ENCODE measurements around the gene KRTAP10-3. TPM values are rescaled to one million over a fixed set of nuclear protein-coding genes. Genes with fewer than 3 reads are reported as not detected.
A peak's percentile ranks its signal among the peaks of the same experiment; 100 is the strongest.
"Not testable (repeated sequence)": the region's sequence is repeated elsewhere in the genome, so short reads cannot be mapped to it uniquely, and the experiment has no call there.

Gene KRTAP10-3
- total RNA-seq, 1 donor from 2014 or later, result not detected

DNA sequence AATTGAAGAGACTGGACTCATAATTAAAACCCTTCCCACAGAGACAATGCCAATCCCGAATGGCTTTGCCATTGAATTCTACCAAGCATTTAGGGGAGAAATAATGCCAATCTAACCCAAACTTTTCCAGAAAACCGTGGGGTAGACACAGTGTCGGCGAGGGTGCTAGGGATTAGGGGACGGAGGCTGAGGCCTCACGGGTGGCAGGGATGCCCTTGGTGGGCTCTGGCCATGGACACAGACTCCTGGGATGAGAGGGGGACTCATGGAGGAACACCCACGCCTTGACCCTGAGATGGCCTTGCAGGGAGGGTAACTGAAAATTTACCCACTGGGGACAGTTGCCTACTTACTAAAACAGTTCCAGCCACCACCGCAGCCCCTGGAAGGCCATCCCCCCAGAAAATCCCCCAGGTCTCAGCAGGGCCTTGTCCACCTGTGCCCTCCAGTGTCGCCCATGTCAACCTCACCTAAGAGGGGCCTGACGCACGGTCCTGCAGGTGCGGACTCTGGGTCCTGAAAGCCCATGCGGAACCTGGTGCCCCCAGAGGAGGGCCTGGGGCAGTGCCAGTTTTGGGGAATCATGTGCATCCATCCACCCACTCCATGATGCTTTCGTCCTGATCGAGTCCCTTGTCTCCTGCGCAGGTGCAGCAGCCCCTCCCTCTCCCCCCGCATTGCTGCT lies 19.9 kb upstream of the KRTAP10-3 start:
- no peaks in the 10 kb centered on the region for H3K4me1 ChIP-seq
- peak; percentile 48 for DNase-seq
- TF ChIP-seq, protein P1, sequence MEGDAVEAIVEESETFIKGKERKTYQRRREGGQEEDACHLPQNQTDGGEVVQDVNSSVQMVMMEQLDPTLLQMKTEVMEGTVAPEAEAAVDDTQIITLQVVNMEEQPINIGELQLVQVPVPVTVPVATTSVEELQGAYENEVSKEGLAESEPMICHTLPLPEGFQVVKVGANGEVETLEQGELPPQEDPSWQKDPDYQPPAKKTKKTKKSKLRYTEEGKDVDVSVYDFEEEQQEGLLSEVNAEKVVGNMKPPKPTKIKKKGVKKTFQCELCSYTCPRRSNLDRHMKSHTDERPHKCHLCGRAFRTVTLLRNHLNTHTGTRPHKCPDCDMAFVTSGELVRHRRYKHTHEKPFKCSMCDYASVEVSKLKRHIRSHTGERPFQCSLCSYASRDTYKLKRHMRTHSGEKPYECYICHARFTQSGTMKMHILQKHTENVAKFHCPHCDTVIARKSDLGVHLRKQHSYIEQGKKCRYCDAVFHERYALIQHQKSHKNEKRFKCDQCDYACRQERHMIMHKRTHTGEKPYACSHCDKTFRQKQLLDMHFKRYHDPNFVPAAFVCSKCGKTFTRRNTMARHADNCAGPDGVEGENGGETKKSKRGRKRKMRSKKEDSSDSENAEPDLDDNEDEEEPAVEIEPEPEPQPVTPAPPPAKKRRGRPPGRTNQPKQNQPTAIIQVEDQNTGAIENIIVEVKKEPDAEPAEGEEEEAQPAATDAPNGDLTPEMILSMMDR (IDR thresholded peaks at IDR 0.05), result no peak
- peaks cover 8% of the 10 kb centered on the region for H3K9me3 ChIP-seq
- intact Hi-C loops (cut with DNase I), result no loop called here
- no peak overlapping the region for H3K4me3 ChIP-seq
- no peak overlapping the region for H3K27ac ChIP-seq
- no peaks in the 10 kb centered on the region for H3K36me3 ChIP-seq
- no peak for ATAC-seq
- no peaks in the 10 kb centered on the region for H3K27me3 ChIP-seq

DNA sequence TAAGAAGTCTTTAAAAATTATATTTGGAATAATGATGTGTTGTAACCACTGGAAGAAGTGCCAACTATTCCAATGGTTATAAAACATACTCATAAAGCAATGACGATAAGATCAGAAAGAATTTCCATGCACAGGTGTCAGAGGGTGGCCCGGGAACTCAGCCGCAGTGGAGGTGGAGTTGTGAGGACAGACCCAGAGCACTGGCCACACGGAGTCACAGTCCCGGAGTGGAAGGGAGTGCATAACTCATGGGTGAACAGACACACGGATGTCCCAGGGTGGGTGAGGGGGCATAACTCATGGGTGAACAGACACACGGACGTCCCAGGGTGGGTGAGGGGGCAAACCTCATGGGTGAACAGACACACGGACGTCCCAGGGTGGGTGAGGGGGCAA lies 17.4 kb upstream of the KRTAP10-3 start:
- no peaks in the 10 kb centered on the region for H3K9me3 ChIP-seq
- no peak for DNase-seq
- no peaks in the 10 kb centered on the region for H3K4me1 ChIP-seq
- ATAC-seq, result no peak
- no peaks in the 10 kb centered on the region for H3K27me3 ChIP-seq
- H3K4me3 ChIP-seq, result no peak overlapping the region
- intact Hi-C loops (cut with DNase I), result no loop called here
- TF ChIP-seq, protein P1 (IDR thresholded peaks at IDR 0.05), result no peak
- no peak overlapping the region for H3K27ac ChIP-seq
- H3K36me3 ChIP-seq, result no peaks in the 10 kb centered on the region

DNA sequence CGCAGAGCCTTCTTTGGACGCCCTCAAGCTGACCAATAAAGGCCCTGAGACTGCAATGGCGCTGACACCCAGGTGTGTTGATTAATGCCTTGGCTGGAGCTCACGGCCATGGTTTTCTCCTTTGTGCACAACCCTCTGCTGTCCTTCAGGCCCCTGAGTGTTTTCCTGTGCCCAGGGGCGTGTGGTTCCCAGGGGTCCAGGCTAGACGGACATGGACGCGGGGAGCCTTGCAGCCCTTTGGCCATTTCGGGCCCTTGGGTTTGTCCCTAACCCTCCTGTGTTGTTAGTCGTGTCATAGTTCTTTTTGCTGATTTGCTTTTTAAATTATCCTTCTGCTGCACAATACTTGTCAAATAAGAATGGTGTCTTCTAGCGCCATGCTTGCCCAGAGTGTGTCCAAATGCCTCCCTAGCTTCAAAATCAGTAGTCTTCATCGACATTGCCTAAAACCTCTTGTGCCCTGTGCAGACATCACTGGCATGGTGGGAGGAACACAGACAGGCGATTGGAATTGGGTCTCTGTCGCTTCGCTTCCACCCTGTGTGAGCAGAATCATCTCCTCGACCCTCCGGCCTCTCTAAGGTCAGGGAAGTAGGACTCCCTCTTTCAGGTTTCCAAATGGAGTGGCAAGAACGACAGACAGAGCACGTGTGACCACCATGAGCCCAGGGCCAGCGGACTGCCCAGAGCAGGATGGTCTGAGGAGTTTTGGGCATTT lies 16.9 kb upstream of the KRTAP10-3 start:
- no peaks in the 10 kb centered on the region for H3K9me3 ChIP-seq
- ATAC-seq, result no peak
- no peak overlapping the region for H3K27ac ChIP-seq
- DNase-seq, result no peak
- H3K4me1 ChIP-seq, result no peaks in the 10 kb centered on the region
- H3K36me3 ChIP-seq, result no peaks in the 10 kb centered on the region
- H3K27me3 ChIP-seq, result no peaks in the 10 kb centered on the region
- TF ChIP-seq, protein P1 (IDR thresholded peaks at IDR 0.05), result no peak
- intact Hi-C loops (cut with DNase I), result no loop called here
- no peak overlapping the region for H3K4me3 ChIP-seq

DNA sequence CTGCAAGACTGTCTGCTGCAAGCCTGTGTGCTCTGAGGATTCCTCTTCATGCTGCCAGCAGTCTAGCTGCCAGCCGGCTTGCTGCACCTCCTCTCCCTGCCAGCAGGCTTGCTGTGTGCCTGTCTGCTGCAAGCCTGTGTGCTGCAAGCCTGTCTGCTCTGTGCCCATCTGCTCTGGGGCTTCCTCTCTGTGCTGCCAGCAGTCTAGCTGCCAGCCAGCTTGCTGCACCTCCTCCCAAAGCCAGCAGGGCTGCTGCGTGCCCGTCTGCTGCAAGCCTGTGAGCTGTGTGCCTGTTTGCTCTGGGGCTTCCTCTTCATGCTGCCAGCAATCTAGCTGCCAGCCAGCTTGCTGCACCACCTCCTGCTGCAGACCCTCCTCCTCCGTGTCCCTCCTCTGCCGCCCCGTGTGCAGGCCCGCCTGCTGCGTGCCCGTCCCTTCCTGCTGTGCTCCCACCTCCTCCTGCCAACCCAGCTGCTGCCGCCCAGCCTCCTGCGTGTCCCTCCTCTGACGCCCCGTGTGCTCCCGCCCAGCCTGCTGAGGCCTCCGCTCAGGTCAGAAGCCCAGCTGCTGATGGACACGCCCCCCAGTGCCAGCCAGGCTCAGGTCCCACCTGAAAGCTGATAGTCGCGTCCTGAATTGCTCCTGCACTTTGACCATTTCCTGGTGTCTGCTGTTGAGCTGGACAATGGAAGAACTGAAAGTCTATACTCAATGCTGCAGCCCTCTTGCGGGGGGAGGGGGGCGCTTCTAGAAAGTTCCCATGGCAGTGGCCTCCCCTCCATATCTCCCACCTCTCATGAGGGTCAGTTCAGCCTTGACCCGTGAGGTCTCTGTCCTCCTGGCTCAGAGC lies 16.1 kb upstream of the KRTAP10-3 start:
- ATAC-seq (no peak), DNase-seq (peak; percentile 47)
- intact Hi-C loops (cut with DNase I), result no loop called here
- Histone ChIP-seq H3K27ac (no peak overlapping the region), H3K36me3 (no peaks in the 10 kb centered on the region), H3K4me3 (no peak overlapping the region), H3K9me3 (no peaks in the 10 kb centered on the region), H3K4me1 (no peaks in the 10 kb centered on the region), H3K27me3 (no peaks in the 10 kb centered on the region)
- TF ChIP-seq, protein P1 (IDR thresholded peaks at IDR 0.05), result no peak

DNA sequence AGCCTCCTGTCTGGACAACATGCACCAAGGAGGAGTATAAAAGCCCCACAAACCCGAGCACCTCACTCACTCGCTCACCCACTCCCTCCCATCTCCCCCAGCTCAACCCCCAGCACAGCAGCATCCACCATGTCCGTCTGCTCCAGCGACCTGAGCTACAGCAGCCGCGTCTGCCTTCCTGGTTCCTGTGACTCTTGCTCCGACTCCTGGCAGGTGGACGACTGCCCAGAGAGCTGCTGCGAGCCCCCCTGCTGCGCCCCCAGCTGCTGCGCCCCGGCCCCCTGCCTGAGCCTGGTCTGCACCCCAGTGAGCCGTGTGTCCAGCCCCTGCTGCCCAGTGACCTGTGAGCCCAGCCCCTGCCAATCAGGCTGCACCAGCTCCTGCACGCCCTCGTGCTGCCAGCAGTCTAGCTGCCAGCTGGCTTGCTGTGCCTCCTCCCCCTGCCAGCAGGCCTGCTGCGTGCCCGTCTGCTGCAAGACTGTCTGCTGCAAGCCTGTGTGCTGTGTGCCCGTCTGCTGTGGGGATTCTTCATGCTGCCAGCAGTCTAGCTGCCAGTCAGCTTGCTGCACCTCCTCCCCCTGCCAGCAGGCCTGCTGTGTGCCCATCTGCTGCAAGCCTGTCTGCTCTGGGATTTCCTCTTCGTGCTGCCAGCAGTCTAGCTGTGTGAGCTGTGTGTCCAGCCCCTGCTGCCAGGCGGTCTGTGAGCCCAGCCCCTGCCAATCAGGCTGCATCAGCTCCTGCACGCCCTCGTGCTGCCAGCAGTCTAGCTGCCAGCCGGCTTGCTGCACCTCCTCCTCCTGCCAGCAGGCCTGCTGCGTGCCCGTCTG lies 15.2 kb upstream of the KRTAP10-3 start, which contains the start of gene KRTAP10-4:
Gene KRTAP10-4, plus strand, starts transcription at position 100 of the 827 bp plus-strand sequence. Its CDS starts 30 bp downstream, at position 130.
- H3K27me3 ChIP-seq; intact Hi-C loops (cut with DNase I); ATAC-seq; H3K4me1 ChIP-seq; H3K36me3 ChIP-seq; H3K4me3 ChIP-seq; H3K9me3 ChIP-seq; H3K27ac ChIP-seq: not testable (repeated sequence)
- DNase-seq, result peak; percentile 45

Data from upper lobe of right lung (tissue), 1 donor.